Loucy (cell line): Measurements from ENCODE around the gene RS1.

Experiments used
- H2AFZ ChIP-seq: fragments of 200-600 bp; sonication (generic); 2 replicates; pipeline ENCODE4 v1.6.0; 2016; ENCODE audit warnings: antibody characterized with exemption, mild to moderate bottlenecking, low read length, moderate library complexity
- H3F3A ChIP-seq: fragments of 200-600 bp; 2 replicates; pipeline ENCODE4 v1.6.0; 2016; ENCODE audit warnings: antibody characterized with exemption, low read depth, mild to moderate bottlenecking
- H3K27me3 ChIP-seq: fragments of 200-600 bp; sonication (generic); 2 replicates; pipeline ENCODE4 v1.6.1; 2014; ENCODE audit warnings: low read length, mild to moderate bottlenecking; ENCODE audit not compliant: insufficient read depth, poor library complexity, severe bottlenecking
- H3K36me3 ChIP-seq: fragments of 200-600 bp; sonication (generic); 2 replicates; pipeline ENCODE4 v1.6.1; 2016; ENCODE audit warnings: low read length; ENCODE audit not compliant: insufficient read depth
- H3K4me1 ChIP-seq: fragments of 200-600 bp; sonication (generic); 2 replicates; pipeline ENCODE4 v1.5.1; 2014; ENCODE audit warnings: low read length, mild to moderate bottlenecking; ENCODE audit not compliant: insufficient read depth, poor library complexity, severe bottlenecking
- H3K4me2 ChIP-seq: fragments of 200-600 bp; sonication (generic); 2 replicates; pipeline ENCODE4 v1.6.0; 2014; ENCODE audit warnings: antibody characterized with exemption, low read length, low read depth, mild to moderate bottlenecking; ENCODE audit not compliant: poor library complexity, severe bottlenecking
- H3K4me3 ChIP-seq: fragments of 200-600 bp; sonication (generic); 2 replicates; pipeline ENCODE4 v1.5.1; 2014; ENCODE audit warnings: low read length, mild to moderate bottlenecking, mixed read lengths; ENCODE audit not compliant: poor library complexity, severe bottlenecking
- H3K79me2 ChIP-seq: fragments of 200-600 bp; sonication (generic); 2 replicates; pipeline ENCODE4 v1.6.1; 2014; ENCODE audit warnings: low read length; ENCODE audit not compliant: insufficient read depth
- H3K9ac ChIP-seq: fragments of 200-600 bp; sonication (generic); 2 replicates; pipeline ENCODE4 v1.6.0; 2014; ENCODE audit warnings: mild to moderate bottlenecking, low read depth, low read length, moderate library complexity; ENCODE audit not compliant: poor library complexity, severe bottlenecking
- H3K9me2 ChIP-seq: fragments of 200-600 bp; sonication (generic); replicated peaks from 2 replicates; pipeline ENCODE4 v1.6.1; 2016; ENCODE audit warnings: low read depth, low read length, mixed read lengths
- H3K9me3 ChIP-seq: fragments of 200-600 bp; sonication (generic); 2 replicates; pipeline ENCODE4 v1.6.1; 2014; ENCODE audit warnings: mild to moderate bottlenecking, antibody characterized with exemption, low read length, low read depth; ENCODE audit not compliant: insufficient read depth
- H4K20me1 ChIP-seq: fragments of 200-600 bp; sonication (generic); 2 replicates; pipeline ENCODE4 v1.6.0; 2014; ENCODE audit warnings: antibody characterized with exemption, low read length, mild to moderate bottlenecking; ENCODE audit not compliant: insufficient read depth, poor library complexity, severe bottlenecking
- EZH2phosphoT487 ChIP-seq: fragments of 200-600 bp; IDR thresholded peaks from 2 replicates; pipeline ENCODE4 v1.6.1; 2018; ENCODE audit warnings: antibody characterized with exemption, mild to moderate bottlenecking, moderate library complexity, borderline replicate concordance
- TF ChIP-seq, protein P1 (sequence below): fragments of 200-600 bp; sonication (generic); conservative IDR thresholded peaks from 2 replicates; pipeline ENCODE4 v1.5.1; 2014; ENCODE audit warnings: mild to moderate bottlenecking, antibody characterized with exemption, low read length

The RS1 gene

DNA sequence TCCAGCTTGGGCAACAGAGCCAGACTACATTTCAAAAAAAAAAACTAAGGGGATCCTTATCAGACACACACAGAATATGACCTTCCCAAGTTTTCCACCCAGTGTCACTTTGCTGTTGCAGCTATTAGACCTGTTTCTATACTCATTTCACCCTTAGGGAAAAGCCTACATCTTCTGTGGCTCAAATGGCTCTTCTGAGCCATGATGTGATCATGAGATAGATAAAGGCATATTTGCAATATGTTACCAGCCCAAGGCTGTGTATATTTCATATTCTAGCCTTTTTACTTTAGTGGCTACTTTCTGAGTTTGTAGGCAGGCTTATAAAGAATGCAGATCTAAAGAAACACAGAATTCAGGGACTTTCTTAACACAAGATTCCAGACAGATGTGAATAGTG lies 19.3 kb downstream of the RS1 start:
- Histone ChIP-seq H3K4me3 (no peak overlapping the region), H3K9me2 (no peaks in the 10 kb centered on the region), H2AFZ (no peak overlapping the region), H4K20me1 (no peaks in the 10 kb centered on the region), H3K4me1 (no peaks in the 10 kb centered on the region), H3K9ac (no peak overlapping the region), H3K79me2 (no peaks in the 10 kb centered on the region), H3K27me3 (no peaks in the 10 kb centered on the region), H3K36me3 (no peaks in the 10 kb centered on the region), H3K4me2 (no peak overlapping the region), H3F3A (no peaks in the 10 kb centered on the region), H3K9me3 (no peaks in the 10 kb centered on the region)
- TF ChIP-seq, protein P1, sequence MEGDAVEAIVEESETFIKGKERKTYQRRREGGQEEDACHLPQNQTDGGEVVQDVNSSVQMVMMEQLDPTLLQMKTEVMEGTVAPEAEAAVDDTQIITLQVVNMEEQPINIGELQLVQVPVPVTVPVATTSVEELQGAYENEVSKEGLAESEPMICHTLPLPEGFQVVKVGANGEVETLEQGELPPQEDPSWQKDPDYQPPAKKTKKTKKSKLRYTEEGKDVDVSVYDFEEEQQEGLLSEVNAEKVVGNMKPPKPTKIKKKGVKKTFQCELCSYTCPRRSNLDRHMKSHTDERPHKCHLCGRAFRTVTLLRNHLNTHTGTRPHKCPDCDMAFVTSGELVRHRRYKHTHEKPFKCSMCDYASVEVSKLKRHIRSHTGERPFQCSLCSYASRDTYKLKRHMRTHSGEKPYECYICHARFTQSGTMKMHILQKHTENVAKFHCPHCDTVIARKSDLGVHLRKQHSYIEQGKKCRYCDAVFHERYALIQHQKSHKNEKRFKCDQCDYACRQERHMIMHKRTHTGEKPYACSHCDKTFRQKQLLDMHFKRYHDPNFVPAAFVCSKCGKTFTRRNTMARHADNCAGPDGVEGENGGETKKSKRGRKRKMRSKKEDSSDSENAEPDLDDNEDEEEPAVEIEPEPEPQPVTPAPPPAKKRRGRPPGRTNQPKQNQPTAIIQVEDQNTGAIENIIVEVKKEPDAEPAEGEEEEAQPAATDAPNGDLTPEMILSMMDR: no peak
- no peak for TF ChIP-seq EZH2phosphoT487

DNA sequence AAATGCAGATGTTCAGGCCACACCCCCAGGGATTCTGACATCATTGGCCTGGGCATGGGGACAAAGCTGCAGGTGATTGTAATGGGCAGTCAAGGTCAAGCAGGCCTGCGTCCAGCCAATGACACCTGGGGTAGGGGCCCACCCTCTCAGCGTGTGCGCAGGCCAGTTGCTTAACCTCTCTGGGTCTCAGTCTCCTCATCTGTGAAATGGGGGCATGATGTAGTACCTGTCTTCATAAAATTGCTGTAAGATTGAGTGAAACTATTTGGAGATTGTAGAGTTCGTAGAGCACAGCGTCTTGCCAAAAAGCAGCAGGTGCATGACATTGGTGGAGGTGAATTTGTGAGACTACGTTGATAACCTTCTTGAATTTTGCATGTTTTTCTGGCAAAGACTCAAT lies 21.2 kb downstream of the RS1 start:
- Histone ChIP-seq H3K4me3 (no peak overlapping the region), H3K9ac (no peak overlapping the region)
- TF ChIP-seq, protein P1: no peak
- no peak for TF ChIP-seq EZH2phosphoT487

DNA sequence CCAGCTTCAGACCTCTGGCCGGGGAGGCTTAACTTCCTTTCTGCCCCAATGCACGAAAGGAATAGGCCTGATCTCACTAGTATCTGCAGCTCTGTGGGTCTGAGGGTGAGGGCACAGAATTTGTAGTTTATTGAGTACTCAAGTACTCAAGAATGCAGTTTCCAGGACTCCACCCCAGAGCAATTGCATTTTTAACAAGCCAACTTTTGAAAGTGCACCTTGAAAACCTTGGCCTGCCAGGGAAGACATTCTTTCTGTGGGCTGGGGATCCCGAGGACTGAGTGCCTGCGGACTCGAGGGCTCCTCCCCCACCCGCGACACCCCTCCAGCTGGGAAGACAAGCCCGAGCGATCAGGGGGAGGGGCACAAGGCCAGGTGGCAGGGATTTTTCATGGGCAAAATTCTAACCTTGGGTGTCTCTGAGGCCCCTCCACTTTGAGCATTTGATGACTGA lies 22.4 kb downstream of the RS1 start:
- H3K4me3 ChIP-seq: no peak overlapping the region
- H4K20me1 ChIP-seq: no peaks in the 10 kb centered on the region
- no peaks in the 10 kb centered on the region for H3K4me1 ChIP-seq
- no peaks in the 10 kb centered on the region for H3K36me3 ChIP-seq
- no peaks in the 10 kb centered on the region for H3K27me3 ChIP-seq
- H3K79me2 ChIP-seq: no peaks in the 10 kb centered on the region
- H3K9me2 ChIP-seq: no peaks in the 10 kb centered on the region
- H3F3A ChIP-seq: no peaks in the 10 kb centered on the region
- H2AFZ ChIP-seq: no peak overlapping the region
- H3K9me3 ChIP-seq: no peaks in the 10 kb centered on the region
- TF ChIP-seq EZH2phosphoT487: no peak
- TF ChIP-seq, protein P1: no peak
- no peak overlapping the region for H3K9ac ChIP-seq
- no peak overlapping the region for H3K4me2 ChIP-seq

More for the DNA sequence above, 21.2 kb downstream of the RS1 start:
- Histone ChIP-seq H4K20me1 (no peaks in the 10 kb centered on the region), H3K4me1 (no peaks in the 10 kb centered on the region), H3K4me2 (no peak overlapping the region), H3K36me3 (no peaks in the 10 kb centered on the region), H3K79me2 (no peaks in the 10 kb centered on the region), H3K9me2 (no peaks in the 10 kb centered on the region), H2AFZ (no peak overlapping the region), H3K9me3 (no peaks in the 10 kb centered on the region), H3K27me3 (no peaks in the 10 kb centered on the region), H3F3A (no peaks in the 10 kb centered on the region)
